Osteocyte (in vitro differentiated cells): Measurements from ENCODE around the gene NDUFB2. TPM values are rescaled to one million over a fixed set of nuclear protein-coding genes. Genes with fewer than 3 reads are reported as not detected.
"Not testable (repeated sequence)": the region's sequence is repeated elsewhere in the genome, so short reads cannot be mapped to it uniquely, and the experiment has no call there.

Experiments used
- DNase-seq: peaks from one replicate; pipeline ENCODE4 v3.0.0; 2021; ENCODE audit warnings: mixed read lengths; ENCODE audit not compliant: unreplicated experiment; ENCODE audit errors: extremely low spot score
- H3K27ac Mint-ChIP-seq: one replicate; pipeline ENCODE4 v1.8.0; 2021; ENCODE audit warnings: mild to moderate bottlenecking, mixed read lengths; ENCODE audit not compliant: unreplicated experiment
- H3K27me3 Mint-ChIP-seq: one replicate; pipeline ENCODE4 v1.8.0; 2021; ENCODE audit warnings: mixed read lengths; ENCODE audit not compliant: unreplicated experiment
- H3K36me3 Mint-ChIP-seq: one replicate; pipeline ENCODE4 v1.8.0; 2021; ENCODE audit warnings: mixed read lengths; ENCODE audit not compliant: unreplicated experiment
- H3K4me1 Mint-ChIP-seq: one replicate; pipeline ENCODE4 v1.8.0; 2021; ENCODE audit warnings: mixed read lengths; ENCODE audit not compliant: unreplicated experiment
- H3K4me3 Mint-ChIP-seq: one replicate; pipeline ENCODE4 v1.8.0; 2021; ENCODE audit warnings: mild to moderate bottlenecking, moderate library complexity, mixed read lengths; ENCODE audit not compliant: unreplicated experiment
- H3K9me3 Mint-ChIP-seq: one replicate; pipeline ENCODE4 v1.8.0; 2021; ENCODE audit warnings: mixed read lengths; ENCODE audit not compliant: unreplicated experiment
- total RNA-seq: library from RNA; stranded (reverse); gene quantifications from 2 replicates; pipeline ENCODE4 v1.2.1, GENCODE V29; 2021
- TF ChIP-seq, protein P1 (sequence below): fragments of 200-600 bp; sonication (generic); IDR thresholded peaks from 2 replicates; pipeline ENCODE4 v1.5.0; 2021; ENCODE audit warnings: antibody characterized with exemption, mild to moderate bottlenecking, moderate library complexity

Gene NDUFB2
- total RNA-seq, 1 donor from 2014 or later = 184 TPM

DNA sequence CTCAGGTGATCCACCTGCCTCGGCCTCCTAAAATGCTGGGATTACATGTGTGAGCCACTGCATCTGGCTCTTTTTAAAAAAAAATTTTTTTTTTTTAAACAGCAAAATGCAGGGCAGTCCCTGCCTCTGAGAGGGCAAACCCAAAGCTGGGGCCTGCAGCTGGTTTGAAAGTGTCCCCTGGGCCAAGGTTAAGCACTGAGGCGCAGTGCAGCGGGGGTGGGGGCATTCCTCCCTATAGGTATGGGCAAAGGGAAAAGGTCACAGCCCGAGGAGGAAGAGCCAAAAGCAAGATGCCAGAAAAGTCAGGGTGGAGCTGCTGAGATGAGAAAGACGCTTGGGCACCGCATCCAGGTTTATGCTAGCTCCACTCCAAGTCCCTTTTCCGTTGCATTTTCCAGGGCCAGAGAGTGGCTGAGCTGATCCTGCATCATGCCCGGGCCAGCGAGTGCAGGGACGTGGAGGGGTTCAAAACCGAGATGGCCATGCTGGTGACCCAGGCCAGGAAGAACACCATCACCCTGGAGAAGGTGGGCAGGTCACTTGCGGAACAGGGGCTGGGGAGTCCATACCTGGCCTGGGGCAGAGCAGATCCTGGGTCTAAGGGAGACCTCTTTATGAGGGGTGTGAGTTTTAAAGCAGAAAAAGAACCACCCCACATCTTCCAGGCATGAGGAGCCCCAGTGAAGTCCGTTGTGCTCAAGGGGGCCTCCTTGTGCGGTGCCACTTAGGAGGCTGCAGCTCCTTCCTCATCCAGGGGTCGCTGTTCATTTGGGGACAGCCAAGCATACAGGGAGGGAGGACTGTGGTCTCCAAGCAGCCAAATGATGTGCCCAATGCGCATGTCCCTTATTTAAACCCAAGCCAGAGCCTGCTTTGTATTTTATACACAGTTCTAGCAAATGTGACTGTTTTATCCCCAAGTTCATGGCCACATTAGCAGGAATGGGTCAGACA lies 7.0 kb upstream of the NDUFB2 start:
- TF ChIP-seq, protein P1, sequence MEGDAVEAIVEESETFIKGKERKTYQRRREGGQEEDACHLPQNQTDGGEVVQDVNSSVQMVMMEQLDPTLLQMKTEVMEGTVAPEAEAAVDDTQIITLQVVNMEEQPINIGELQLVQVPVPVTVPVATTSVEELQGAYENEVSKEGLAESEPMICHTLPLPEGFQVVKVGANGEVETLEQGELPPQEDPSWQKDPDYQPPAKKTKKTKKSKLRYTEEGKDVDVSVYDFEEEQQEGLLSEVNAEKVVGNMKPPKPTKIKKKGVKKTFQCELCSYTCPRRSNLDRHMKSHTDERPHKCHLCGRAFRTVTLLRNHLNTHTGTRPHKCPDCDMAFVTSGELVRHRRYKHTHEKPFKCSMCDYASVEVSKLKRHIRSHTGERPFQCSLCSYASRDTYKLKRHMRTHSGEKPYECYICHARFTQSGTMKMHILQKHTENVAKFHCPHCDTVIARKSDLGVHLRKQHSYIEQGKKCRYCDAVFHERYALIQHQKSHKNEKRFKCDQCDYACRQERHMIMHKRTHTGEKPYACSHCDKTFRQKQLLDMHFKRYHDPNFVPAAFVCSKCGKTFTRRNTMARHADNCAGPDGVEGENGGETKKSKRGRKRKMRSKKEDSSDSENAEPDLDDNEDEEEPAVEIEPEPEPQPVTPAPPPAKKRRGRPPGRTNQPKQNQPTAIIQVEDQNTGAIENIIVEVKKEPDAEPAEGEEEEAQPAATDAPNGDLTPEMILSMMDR = no peak
- peak; percentile 75 for DNase-seq
- H3K27me3 Mint-ChIP-seq = no peaks in the 10 kb centered on the region
- no peak overlapping the region for H3K27ac Mint-ChIP-seq
- no peaks in the 10 kb centered on the region for H3K4me1 Mint-ChIP-seq
- peaks cover 22% of the 10 kb centered on the region for H3K36me3 Mint-ChIP-seq
- H3K4me3 Mint-ChIP-seq = no peak overlapping the region
- no peaks in the 10 kb centered on the region for H3K9me3 Mint-ChIP-seq

DNA sequence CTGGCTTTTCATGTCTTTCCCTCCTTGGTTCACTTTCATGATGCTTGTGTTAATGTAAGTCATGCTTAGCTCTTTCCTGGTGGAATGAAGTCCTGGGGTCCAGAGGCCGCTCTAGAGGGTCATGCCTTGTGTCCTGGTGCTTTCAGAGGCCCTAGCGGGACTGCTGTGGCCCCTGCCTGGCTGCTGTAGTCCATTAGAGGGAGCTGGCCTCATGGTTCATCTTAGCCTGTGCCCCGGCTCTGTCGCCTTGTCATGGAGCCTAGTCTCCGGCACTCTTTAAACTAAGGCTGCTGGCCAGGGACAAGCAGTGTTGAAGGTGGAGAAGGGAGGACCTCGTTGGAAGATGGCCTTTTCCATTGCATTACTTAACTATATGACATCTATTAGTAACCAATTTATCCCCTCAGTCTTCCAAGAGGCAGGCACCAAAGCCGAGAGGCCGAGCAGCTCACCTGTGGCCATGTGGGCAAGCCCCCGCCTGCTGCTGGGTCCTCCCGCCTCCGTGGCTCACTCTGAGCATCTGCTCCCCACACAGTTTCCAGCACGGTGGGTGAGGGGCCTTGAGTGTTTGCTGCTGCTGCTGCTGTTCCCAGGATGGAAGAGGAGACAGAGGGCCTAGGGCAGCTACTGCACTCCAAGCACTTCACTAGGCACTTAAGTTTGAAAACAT lies 5.0 kb upstream of the NDUFB2 start:
- Mint-ChIP-seq H3K27ac (no peak overlapping the region), H3K4me1 (peaks cover 8% of the 10 kb centered on the region), H3K9me3 (no peaks in the 10 kb centered on the region), H3K36me3 (peaks cover 18% of the 10 kb centered on the region), H3K27me3 (no peaks in the 10 kb centered on the region), H3K4me3 (no peak overlapping the region)
- TF ChIP-seq, protein P1 = no peak
- DNase-seq = peak; percentile 73

DNA sequence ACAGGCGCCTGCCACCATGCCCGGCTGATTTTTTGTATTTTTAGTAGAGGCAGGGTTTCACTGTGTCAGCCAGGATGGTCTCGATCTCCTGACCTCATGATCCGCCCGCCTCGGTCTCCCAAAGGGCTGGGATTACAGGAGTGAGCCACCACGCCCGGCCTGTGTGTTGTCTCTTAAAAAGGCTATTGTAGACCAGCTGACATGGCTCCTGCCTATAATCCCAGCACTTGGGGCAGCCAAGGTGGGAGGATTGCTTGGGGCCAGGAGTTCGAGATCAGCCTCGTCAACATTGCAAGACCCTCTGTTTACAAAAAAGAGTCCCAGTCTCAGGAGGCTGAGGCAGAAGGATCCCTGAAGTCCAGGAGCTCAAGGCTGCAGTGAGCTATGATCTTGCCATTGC lies 2.7 kb upstream of the NDUFB2 start:
- peak; percentile 49 for DNase-seq
- H3K27ac Mint-ChIP-seq, H3K27me3 Mint-ChIP-seq, H3K9me3 Mint-ChIP-seq, H3K4me3 Mint-ChIP-seq: not testable (repeated sequence)
- Mint-ChIP-seq H3K36me3 (peaks cover 14% of the 10 kb centered on the region), H3K4me1 (peaks cover 20% of the 10 kb centered on the region)

DNA sequence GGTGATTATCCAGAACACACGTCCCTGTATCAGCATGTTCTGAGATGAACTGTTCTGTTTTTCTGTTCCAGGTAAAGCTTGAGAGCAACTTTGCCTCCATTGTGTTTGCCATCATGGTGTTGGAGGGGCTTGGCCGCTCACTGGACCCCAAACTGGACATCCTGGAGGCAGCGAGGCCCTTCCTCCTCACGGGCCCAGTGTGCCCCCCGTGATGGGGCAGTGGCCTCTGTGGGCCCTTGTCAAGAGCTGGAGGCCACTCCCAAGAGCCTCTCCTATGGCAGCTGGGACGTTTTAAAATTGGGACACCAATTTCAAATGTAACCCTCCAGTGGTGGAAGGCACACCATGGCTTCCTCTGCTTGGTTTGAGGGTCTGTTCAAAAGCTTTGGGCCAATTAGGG lies 1.9 kb upstream of the NDUFB2 start:
- TF ChIP-seq, protein P1 = no peak
- no peak overlapping the region for H3K27ac Mint-ChIP-seq
- no peaks in the 10 kb centered on the region for H3K9me3 Mint-ChIP-seq
- DNase-seq = peak; percentile 65
- no peaks in the 10 kb centered on the region for H3K27me3 Mint-ChIP-seq
- peaks cover 23% of the 10 kb centered on the region for H3K4me1 Mint-ChIP-seq
- peaks cover 11% of the 10 kb centered on the region for H3K36me3 Mint-ChIP-seq
- no peak overlapping the region for H3K4me3 Mint-ChIP-seq

DNA sequence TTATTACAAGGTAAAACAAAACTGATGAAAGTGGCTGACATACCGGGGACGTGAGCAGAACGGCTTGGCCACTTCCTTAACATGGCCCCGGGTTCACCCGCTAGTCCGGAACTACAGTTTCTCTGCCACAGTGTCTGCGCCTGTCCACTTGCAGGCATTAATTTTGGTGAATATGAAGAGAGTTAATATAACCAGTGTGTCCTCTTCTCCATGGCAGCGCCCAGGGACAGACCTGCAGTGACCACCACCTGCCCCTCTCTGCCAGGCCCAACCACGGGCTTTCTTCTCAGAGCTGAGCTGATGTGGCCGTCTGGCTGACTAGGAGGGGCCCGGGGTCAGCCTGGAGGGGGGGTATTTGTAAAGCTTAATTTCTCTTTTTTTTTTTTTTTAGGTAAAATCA lies 1.1 kb upstream of the NDUFB2 start:
- H3K27me3 Mint-ChIP-seq = no peaks in the 10 kb centered on the region
- no peak overlapping the region for H3K27ac Mint-ChIP-seq
- TF ChIP-seq, protein P1 = no peak
- H3K36me3 Mint-ChIP-seq = peaks cover 11% of the 10 kb centered on the region
- peaks cover 24% of the 10 kb centered on the region for H3K4me1 Mint-ChIP-seq
- DNase-seq = peak; percentile 51
- H3K4me3 Mint-ChIP-seq = no peak overlapping the region
- H3K9me3 Mint-ChIP-seq = no peaks in the 10 kb centered on the region
